OCI-LY3 (cell line): ENCODE data around the gene SYT6.
"Not testable (repeated sequence)": the region's sequence is repeated elsewhere in the genome, so short reads cannot be mapped to it uniquely, and the experiment has no call there.

Source experiments
- CTCF ChIP-seq: fragments of 200-600, 300-600 bp; sonication (generic); IDR thresholded peaks from 2 replicates; pipeline ENCODE4 v1.5.1; 2014; ENCODE audit warnings: antibody characterized with exemption, low read length, low read depth
- EZH2phosphoT487 ChIP-seq: fragments of 200-600 bp; shearing (Covaris generic); IDR thresholded peaks from 2 replicates; pipeline ENCODE4 v1.6.1; 2018; ENCODE audit warnings: antibody characterized with exemption, mixed run types, low read depth

DNA sequence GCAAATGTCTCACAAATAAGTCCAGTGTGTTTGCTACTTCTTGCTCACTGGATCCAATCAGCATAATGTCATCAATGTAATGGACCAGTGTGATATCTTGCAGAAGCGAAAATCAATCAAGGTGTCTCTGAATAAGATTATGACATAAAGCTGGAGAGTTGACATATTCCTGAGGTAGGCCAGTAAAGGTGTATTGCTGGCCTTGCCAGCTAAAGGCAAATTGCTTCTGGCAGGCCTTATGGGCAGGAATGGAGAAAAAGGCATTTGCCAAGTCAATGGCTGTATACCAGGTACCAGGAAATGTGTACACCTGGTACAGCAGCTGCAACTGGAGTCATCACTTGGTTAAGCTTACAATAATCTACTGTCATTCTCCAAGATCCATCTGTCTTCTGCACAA, 85.0 kb downstream of the SYT6 start:
- TF ChIP-seq CTCF, EZH2phosphoT487: not testable (repeated sequence)
